ENCODE results near the gene COL18A1. TPM values are rescaled to one million over a fixed set of nuclear protein-coding genes. Genes with fewer than 3 reads are reported as not detected.

Gene COL18A1
- total and polyA plus RNA-seq, 2 donors from 2014 or later: 150 to 316 TPM

- no peak overlapping the region for H3K9ac ChIP-seq (ENCODE audit: low read length in 3 of 3)
- no peak for FAIRE-seq
- intact Hi-C loops (cut with DNase I): no loop called here
- no peak overlapping the region for H3K27ac ChIP-seq (ENCODE audit: low read depth in 2 of 2, low read length in 2 of 2)
- no peaks in the 10 kb centered on the region for H3K27me3 ChIP-seq (ENCODE audit: control insufficient read depth, insufficient read depth, low read length)
- peaks cover 0 to 7% (median 5%) of the 10 kb centered on the region in 3 donors for H3K36me3 ChIP-seq (ENCODE audit: control insufficient read depth in 2 of 3, insufficient read depth in 3 of 3, low read length in 3 of 3)
- peaks cover 0 to 2% (median 1%) of the 10 kb centered on the region in 3 donors for H3K9me3 ChIP-seq (ENCODE audit: control insufficient read depth in 2 of 3, insufficient read depth in 1 of 3, low read length in 3 of 3)
- DNase-seq: peak in 1 of 5 donors; percentile 66
- peaks cover 0 to 33% (median 16%) of the 10 kb centered on the region in 3 donors for H3K4me1 ChIP-seq (ENCODE audit: control insufficient read depth in 2 of 3, insufficient read depth in 2 of 3, low read depth in 1 of 3, low read length in 3 of 3)
- no peak overlapping the region for H3K4me3 ChIP-seq (ENCODE audit: low read length in 3 of 3)
- TF ChIP-seq CTCF (IDR thresholded peaks at IDR 0.05; ENCODE audit: borderline replicate concordance, extremely low read depth, insufficient read depth): no peak
These were observed 46.8 kb downstream of the COL18A1 start for GRCh38 chr21:45451771-45452182.

DNA sequence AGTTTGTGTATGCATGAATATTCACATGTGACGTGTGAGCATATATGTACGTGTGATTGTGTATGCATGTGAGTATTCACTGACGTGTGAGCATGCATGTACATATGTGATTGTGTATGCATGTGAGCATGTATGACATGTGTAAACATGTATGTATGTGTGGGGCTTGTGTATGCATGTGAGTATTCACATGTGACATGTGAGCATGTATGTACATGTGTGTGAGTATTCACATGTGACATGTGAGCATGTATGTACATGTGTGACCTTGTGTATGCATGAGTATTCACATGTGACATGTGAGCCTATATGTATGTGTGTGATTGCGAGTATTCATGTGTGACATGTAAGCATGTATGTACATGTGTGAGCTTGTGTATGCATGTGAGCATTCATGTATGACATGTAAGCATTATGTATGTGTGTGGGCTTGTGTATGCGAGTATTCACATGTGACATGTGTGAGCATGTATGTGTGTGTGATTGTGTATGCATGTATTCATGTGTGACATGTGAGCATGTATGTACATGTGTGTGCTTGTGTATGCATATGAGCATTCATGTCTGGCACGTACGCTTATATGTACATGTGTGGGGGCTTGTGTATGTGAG is 47.8 kb downstream of the COL18A1 start:
- Histone ChIP-seq H3K4me1 (ENCODE audit: control insufficient read depth in 2 of 3, insufficient read depth in 2 of 3, low read depth in 1 of 3, low read length in 3 of 3) (peaks cover 0 to 35% (median 16%) of the 10 kb centered on the region in 3 donors), H3K27me3 (ENCODE audit: control insufficient read depth, insufficient read depth, low read length) (no peaks in the 10 kb centered on the region), H3K27ac (ENCODE audit: low read depth in 2 of 2, low read length in 2 of 2) (no peak overlapping the region), H3K9ac (ENCODE audit: low read length in 3 of 3) (no peak overlapping the region), H3K4me3 (ENCODE audit: low read length in 3 of 3) (no peak overlapping the region), H3K9me3 (ENCODE audit: control insufficient read depth in 2 of 3, insufficient read depth in 1 of 3, low read length in 3 of 3) (no peaks in the 10 kb centered on the region), H3K36me3 (ENCODE audit: control insufficient read depth in 2 of 3, insufficient read depth in 3 of 3, low read length in 3 of 3) (peaks cover 0 to 7% (median 5%) of the 10 kb centered on the region in 3 donors)
- FAIRE-seq (no peak), DNase-seq (no peak)
- no peak for TF ChIP-seq CTCF (IDR thresholded peaks at IDR 0.05; ENCODE audit: borderline replicate concordance, extremely low read depth, insufficient read depth)
- intact Hi-C loops (cut with DNase I): no loop called here

- no peak for FAIRE-seq
- peak in 1 of 5 donors; percentile 58 for DNase-seq
These were observed 48.5 kb downstream of the COL18A1 start for GRCh38 chr21:45453308-45453950.

More at GRCh38 chr21:45453308-45453950, 48.5 kb downstream of the COL18A1 start:
- intact Hi-C loops (cut with DNase I): no loop called here
- Histone ChIP-seq H3K27me3 (ENCODE audit: control insufficient read depth, insufficient read depth, low read length) (no peaks in the 10 kb centered on the region), H3K4me1 (ENCODE audit: control insufficient read depth in 2 of 3, insufficient read depth in 2 of 3, low read depth in 1 of 3, low read length in 3 of 3) (peaks cover 0 to 31% (median 16%) of the 10 kb centered on the region in 3 donors), H3K9me3 (ENCODE audit: control insufficient read depth in 2 of 3, insufficient read depth in 1 of 3, low read length in 3 of 3) (no peaks in the 10 kb centered on the region), H3K36me3 (ENCODE audit: control insufficient read depth in 2 of 3, insufficient read depth in 3 of 3, low read length in 3 of 3) (peaks cover 0 to 1% (median under 1%) of the 10 kb centered on the region in 3 donors), H3K4me3 (ENCODE audit: low read length in 3 of 3) (no peak overlapping the region), H3K9ac (ENCODE audit: low read length in 3 of 3) (no peak overlapping the region), H3K27ac (ENCODE audit: low read depth in 2 of 2, low read length in 2 of 2) (no peak overlapping the region)
- no peak for TF ChIP-seq CTCF (IDR thresholded peaks at IDR 0.05; ENCODE audit: borderline replicate concordance, extremely low read depth, insufficient read depth)

All from kidney (tissue), 14 donors.